GM18870 (cell line): ENCODE results near the gene GATAD1.
A peak's percentile ranks its signal among the peaks of the same experiment; 100 is the strongest.
"Not testable (repeated sequence)": the region's sequence is repeated elsewhere in the genome, so short reads cannot be mapped to it uniquely, and the experiment has no call there.

Source experiments
- ATAC-seq: cut with Tn5 transposase; IDR thresholded peaks from one replicate; pipeline ENCODE4 v1.9.1; 2021; ENCODE audit warnings: moderate library complexity; ENCODE audit not compliant: unreplicated experiment

Gene GATAD1

GRCh38 chr7:92447345-92448204, at the start of gene GATAD1:
GATAD1 (plus strand) TSS chr7:92447482; CDS start chr7:92447730, 248 bp downstream.
- ATAC-seq = peak; percentile 86

GRCh38 chr7:92397542-92397941, 49.7 kb upstream of the GATAD1 start:
- no peak for ATAC-seq

GRCh38 chr7:92400013-92400412, 47.3 kb upstream of the GATAD1 start:
- no peak for ATAC-seq

- no peak for ATAC-seq
These were observed 44.1 kb upstream of the GATAD1 start for GRCh38 chr7:92402920-92403759.

GRCh38 chr7:92403760-92404074, 43.6 kb upstream of the GATAD1 start:
- no peak for ATAC-seq

- no peak for ATAC-seq
These were observed 43.1 kb upstream of the GATAD1 start for GRCh38 chr7:92404170-92404614.

GRCh38 chr7:92409357-92409756, 37.9 kb upstream of the GATAD1 start:
- ATAC-seq = no peak

- ATAC-seq = not testable (repeated sequence)
These were observed 37.1 kb upstream of the GATAD1 start for GRCh38 chr7:92410162-92410561.

GRCh38 chr7:92412745-92413144, 34.5 kb upstream of the GATAD1 start:
- ATAC-seq = no peak

- no peak for ATAC-seq
These were observed 33.7 kb upstream of the GATAD1 start for GRCh38 chr7:92413550-92413949.

GRCh38 chr7:92415225-92415624, 32.1 kb upstream of the GATAD1 start:
- ATAC-seq = no peak

GRCh38 chr7:92417913-92418312, 29.4 kb upstream of the GATAD1 start:
- no peak for ATAC-seq

- ATAC-seq = no peak
These were observed 25.4 kb upstream of the GATAD1 start for GRCh38 chr7:92421676-92422435.

GRCh38 chr7:92422926-92423325, 24.4 kb upstream of the GATAD1 start:
- no peak for ATAC-seq

GRCh38 chr7:92423710-92424131, 23.6 kb upstream of the GATAD1 start:
- no peak for ATAC-seq

- no peak for ATAC-seq
These were observed 21.9 kb upstream of the GATAD1 start for GRCh38 chr7:92425311-92425947.

- ATAC-seq = no peak
These were observed 20.1 kb upstream of the GATAD1 start for GRCh38 chr7:92427193-92427592.

GRCh38 chr7:92432299-92432946, 14.9 kb upstream of the GATAD1 start:
- ATAC-seq = no peak

- no peak for ATAC-seq
These were observed 14.3 kb upstream of the GATAD1 start for GRCh38 chr7:92433019-92433418.

- no peak for ATAC-seq
These were observed 11.7 kb upstream of the GATAD1 start for GRCh38 chr7:92435542-92435941.
